HG03565 (cell line): Measurements from ENCODE around the gene ZBTB11.
A peak's percentile ranks its signal among the peaks of the same experiment; 100 is the strongest.
"Not testable (repeated sequence)": the region's sequence is repeated elsewhere in the genome, so short reads cannot be mapped to it uniquely, and the experiment has no call there.

Source experiments
- ATAC-seq: cut with Tn5 transposase; IDR thresholded peaks from one replicate; pipeline ENCODE4 v1.9.1; 2021; ENCODE audit warnings: mild to moderate bottlenecking, moderate library complexity; ENCODE audit not compliant: unreplicated experiment

The ZBTB11 gene

DNA sequence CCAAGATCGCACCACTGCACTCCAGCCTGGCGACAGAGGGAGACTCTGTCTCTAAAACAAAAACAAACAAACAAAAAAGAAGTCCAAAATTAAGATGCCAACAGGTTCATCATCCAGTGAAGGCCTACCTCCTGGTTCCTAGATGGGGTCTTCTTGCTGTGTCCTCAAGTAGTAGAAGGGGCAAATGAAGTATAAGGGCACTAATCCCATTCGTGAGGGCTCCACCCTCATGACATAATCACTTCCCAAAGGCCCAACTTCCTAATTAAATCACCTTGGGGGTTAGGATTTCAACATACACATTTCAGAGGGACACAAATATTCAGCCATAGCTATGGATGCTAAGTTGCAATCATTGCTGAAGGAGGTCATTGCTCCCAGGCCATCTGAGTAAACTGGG is 57.2 kb downstream of the ZBTB11 start:
- ATAC-seq = no peak

DNA sequence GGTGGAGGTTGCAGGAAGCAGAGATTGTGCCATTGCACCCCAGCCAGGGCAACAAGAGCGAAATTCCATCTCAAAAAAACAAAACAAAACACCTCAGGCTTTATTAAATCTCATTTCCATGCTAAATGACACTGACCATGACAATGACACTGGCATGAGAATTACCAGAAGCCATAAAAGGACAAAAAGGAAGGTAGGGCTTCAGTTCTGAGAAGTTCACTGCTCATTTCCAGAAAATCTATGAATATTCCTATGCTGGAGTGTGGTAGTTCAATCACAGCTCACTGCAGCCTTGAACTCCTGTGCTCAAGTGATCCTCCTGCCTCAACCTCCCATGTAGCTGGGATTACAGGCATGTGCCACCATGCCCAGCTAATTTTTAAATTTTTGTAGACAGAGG is 58.2 kb downstream of the ZBTB11 start:
- ATAC-seq = no peak

DNA sequence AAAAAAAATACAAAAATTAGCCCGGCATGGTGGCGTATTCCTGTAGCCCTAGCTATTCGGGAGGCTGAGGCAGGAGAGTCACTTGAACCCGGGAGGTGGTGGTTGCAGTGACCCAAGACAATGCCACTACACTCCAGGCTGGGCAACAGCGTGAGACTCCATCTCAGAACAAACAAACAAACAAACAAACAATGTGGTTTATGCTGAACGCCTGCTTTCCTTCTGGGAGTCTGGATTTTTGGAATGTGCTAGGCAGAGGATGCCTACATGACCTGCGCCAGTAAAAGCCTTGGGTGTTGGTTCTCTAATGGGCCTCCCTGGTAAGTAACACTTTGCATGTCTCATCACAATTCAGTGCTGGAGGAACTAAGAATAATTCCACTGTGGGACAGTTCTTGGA is 59.5 kb downstream of the ZBTB11 start:
- ATAC-seq = no peak

DNA sequence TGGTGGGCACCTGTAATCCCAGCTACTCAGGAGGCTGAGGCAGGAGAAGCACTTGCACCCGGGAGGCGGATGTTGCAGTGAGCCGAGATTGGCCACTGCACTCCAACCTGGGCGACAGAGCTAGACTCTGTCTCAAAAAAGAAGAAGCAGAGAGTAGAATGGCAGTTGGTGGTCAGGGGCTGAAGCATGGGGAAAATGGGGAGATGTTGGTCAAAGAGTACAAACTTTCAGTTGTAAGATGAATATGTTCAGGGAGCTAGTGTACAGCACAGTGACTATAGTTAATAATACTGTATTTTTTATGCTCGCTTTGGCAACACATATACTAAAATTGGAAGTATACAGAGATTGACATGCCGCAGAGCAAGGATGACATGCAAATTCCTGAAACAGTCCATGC is 61.4 kb downstream of the ZBTB11 start:
- ATAC-seq = no peak

DNA sequence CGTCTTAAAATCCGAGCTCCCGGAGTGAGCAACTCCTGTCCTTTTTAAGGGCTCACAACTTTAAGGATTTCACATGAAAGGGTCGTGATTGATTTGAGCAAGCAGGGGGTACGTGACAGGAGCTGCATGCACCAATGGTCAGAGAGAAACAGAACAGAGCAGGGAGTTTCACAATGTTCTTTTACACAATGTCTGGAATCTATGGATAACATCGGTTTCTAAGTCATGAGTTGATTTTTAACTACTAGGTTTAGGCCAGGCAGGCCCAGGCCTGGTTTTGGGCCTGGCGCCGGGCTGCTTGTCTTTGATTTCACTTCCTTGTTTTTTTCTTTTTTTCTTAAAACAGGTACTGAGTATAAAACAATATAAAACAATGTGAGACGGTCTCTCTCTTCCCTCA is 63.9 kb downstream of the ZBTB11 start:
- ATAC-seq = not testable (repeated sequence)

DNA sequence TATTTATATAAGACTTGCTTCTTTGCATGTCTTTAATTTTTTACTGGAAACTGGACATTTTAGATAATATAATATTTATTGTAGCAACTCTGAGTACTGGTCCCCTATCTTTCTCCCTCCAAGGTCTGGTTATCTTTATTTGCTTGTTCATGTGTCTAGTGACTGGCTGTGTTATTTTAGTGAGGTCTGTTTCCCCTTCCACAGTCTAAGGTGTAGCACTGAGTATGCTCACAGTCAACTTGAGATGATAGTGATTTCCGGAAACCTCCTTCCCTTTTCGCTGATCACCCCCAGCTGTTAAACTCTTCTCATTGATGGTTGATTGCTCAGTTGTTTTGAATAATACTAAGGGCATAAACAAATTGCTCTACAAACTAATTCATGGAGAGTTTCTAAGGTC is 65.9 kb downstream of the ZBTB11 start:
- ATAC-seq = peak; percentile 72

DNA sequence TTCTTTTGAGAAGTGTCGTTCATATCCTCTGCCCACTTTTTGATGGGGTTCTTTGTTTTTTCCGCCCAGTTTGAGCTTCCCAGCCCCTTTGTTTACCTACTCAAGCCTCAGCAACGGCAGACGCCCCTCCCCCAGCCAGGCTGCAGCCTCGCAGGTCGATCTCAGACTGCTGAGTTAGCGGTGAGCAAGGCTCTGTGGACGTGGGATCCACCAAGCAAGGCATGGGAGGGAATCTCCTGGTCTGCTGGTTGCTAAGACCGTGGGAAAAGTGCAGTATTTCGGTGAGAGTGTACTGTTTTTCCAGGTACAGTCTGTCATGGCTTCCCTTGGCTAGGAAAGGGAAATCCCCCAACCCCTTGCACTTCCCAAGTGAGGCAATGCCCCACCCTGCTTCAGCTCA is 71.5 kb downstream of the ZBTB11 start:
- ATAC-seq = not testable (repeated sequence)

DNA sequence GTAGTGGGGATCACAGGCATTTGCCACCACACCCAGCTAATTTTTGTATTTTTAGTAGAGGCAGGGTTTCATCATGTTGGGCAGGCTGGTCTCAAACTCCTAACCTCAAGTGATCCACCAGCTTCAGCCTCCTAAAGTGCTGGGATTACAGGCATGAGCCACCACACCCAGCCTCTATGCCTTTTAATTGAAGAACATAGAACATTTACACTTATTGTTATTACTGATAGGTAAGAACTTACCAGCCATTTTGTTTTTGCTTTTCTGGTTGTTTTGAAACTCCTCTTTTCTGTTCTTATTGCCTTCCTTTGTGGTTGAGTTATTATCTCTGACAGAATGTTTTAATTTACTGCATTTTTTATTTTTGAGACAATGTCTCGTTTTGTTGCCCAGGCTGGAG is 73.7 kb downstream of the ZBTB11 start:
- ATAC-seq = no peak

DNA sequence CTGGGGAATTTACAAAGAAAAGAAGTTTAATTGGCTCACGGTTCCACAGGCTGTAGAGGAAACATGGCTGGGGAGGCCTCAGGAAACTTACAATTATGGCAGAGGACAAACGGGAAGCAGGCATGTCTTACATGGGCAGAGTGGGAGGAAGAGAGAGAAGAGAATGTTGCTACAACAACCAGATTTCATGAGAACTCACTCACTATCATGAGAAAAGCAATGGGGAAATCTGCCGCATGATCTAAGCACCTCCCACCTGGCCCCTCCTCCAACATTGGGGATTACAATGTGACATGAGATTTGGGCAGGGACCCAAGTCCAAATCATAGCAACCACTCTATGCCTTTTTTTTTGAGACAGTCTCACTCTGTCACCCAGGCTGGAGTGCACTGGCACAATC is 74.2 kb downstream of the ZBTB11 start:
- ATAC-seq = no peak
